Measurements from ENCODE around the gene GMNC. TPM values are rescaled to one million over a fixed set of nuclear protein-coding genes. Genes with fewer than 3 reads are reported as not detected.

GMNC gene
- total RNA-seq, 4 donors from 2014 or later, result not detected

- Histone ChIP-seq H3K27me3 (no peaks in the 10 kb centered on the region), H3K4me1 (peaks cover 0 to 4% (median 0%) of the 10 kb centered on the region in 4 donors), H3K9me3 (no peaks in the 10 kb centered on the region), H3K4me3 (no peak overlapping the region), H3K36me3 (no peaks in the 10 kb centered on the region), H3K27ac (replicated peaks in 1 of 4) (no peak overlapping the region)
- TF ChIP-seq POLR2A (IDR thresholded peaks at IDR 0.05; ENCODE audit: low read depth), result no peak
- no peak for TF ChIP-seq POLR2AphosphoS5 (IDR thresholded peaks at IDR 0.05)
- no peak for TF ChIP-seq CTCF (IDR thresholded peaks at IDR 0.05)
- no peak for TF ChIP-seq EP300 (IDR thresholded peaks at IDR 0.05)
- intact Hi-C loops (cut with DNase I), result no loop called here
- 53% methylated on average over 4 of the region's 4 CpGs for WGBS
- DNase-seq (ENCODE audit: extremely low spot score), result no peak
Observed at GRCh38 chr3:190807719-190808375, 54.6 kb downstream of the GMNC start.

Measured in esophagus muscularis mucosa (tissue), 4 donors.